Sigmoid colon (tissue), 4 donors: Measurements from ENCODE around the gene NPAS1.

ENCODE experiments used
- CTCF ChIP-seq, 4 experiments: fragments of 450-650 bp in 3 of 4; fragments of 200-600 bp in 1 of 4; IDR thresholded peaks; one replicate each; pipeline ENCODE4 v1.5.1; 2016 to 2019; ENCODE audit warnings: antibody characterized with exemption in 4 of 4, mild to moderate bottlenecking in 3 of 4, moderate library complexity in 2 of 4
- EP300 ChIP-seq, 4 donors: sonication (generic); formaldehyde crosslinking; IDR thresholded peaks; one replicate each; pipeline ENCODE4 v1.6.1; 2017; ENCODE audit warnings: antibody characterized with exemption in 4 of 4
- POLR2A ChIP-seq, 2 donors: fragments of 450-650 bp; IDR thresholded peaks; one replicate each; pipeline ENCODE4 v1.6.1; 2016; ENCODE audit warnings: antibody characterized with exemption in 2 of 2, mild to moderate bottlenecking in 2 of 2, moderate library complexity in 2 of 2
- POLR2AphosphoS5 ChIP-seq, 4 donors: sonication (generic); formaldehyde crosslinking; IDR thresholded peaks; one replicate each; pipeline ENCODE4 v1.6.1; 2017; ENCODE audit warnings: antibody characterized with exemption in 4 of 4

DNA sequence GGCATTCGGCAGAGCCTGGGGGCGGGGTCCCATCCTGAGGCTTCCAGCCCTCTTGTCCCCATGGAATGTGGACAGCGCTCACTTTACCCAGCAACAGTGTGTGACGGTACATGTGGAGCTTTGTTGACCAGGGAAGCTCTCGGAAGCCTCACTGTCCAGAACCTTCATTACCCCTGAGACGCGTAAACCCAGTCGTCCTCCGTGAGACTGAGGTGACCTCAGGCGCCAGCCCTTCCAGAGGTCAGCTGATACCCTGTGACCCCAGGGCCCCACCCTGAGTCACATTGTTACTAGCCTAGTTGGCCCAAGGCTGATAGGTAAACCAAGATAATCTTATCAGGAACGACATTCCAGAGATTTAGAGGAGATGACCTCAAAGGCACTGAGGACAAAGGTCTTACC, 39.0 kb downstream of the NPAS1 start:
- TF ChIP-seq CTCF (IDR thresholded peaks at IDR 0.05) (no peak), EP300 (IDR thresholded peaks at IDR 0.05) (no peak), POLR2A (IDR thresholded peaks at IDR 0.05) (no peak), POLR2AphosphoS5 (IDR thresholded peaks at IDR 0.05) (no peak)
